Epithelial cell of proximal tubule (primary cell): ENCODE data around the gene ATF7. TPM values are rescaled to one million over a fixed set of nuclear protein-coding genes. Genes with fewer than 3 reads are reported as not detected.
A peak's percentile ranks its signal among the peaks of the same experiment; 100 is the strongest.
"Not testable (repeated sequence)": the region's sequence is repeated elsewhere in the genome, so short reads cannot be mapped to it uniquely, and the experiment has no call there.

Source experiments
- DNase-seq: peaks from one replicate; pipeline ENCODE4 v3.0.0-alpha.2; 2011; ENCODE audit warnings: low read depth
- H3K4me3 ChIP-seq: 2 replicates; pipeline ENCODE4 v1.5.1; 2011; ENCODE audit warnings: low read depth, mild to moderate bottlenecking, low read length
- total RNA-seq: library from RNA; depleted of rRNA; stranded (reverse); fragments of >200 nt; gene quantifications from 2 replicates; pipeline ENCODE4 v1.2.3, GENCODE V29; 2015
- TF ChIP-seq, protein P1 (sequence below): conservative IDR thresholded peaks from 2 replicates; pipeline ENCODE4 v1.5.1; 2012; ENCODE audit warnings: low read depth, mild to moderate bottlenecking, low read length

Gene ATF7
- total RNA-seq, 1 donor from 2014 or later, result 9.2 TPM

DNA sequence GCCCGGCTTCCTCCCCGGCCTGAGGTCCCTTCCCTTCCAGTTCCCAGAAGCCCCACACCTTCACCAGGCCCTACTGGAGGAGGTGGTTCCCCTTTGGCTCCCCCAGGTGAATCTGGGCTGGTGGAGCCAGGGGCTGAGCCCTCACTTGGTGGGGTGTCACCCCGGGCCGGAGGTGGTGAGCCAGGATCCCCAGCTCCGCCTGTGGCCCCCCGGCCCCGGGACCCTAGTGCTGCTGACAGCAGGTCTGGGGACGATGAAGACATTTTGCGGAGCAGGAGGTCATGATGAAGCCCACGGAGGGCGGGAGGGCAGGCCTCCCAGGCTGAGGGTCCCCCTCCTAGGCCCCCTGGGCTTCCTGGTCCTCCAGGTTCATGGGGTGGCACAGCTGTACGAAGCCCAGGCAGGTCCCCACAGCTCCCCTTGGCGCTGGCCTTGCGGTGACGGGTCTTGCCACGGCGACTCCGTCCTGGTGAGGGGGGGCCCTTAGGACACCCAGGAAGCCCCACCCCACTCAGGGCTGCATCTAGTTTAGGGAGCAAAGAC is 143.5 kb downstream of the ATF7 start:
- TF ChIP-seq, protein P1, sequence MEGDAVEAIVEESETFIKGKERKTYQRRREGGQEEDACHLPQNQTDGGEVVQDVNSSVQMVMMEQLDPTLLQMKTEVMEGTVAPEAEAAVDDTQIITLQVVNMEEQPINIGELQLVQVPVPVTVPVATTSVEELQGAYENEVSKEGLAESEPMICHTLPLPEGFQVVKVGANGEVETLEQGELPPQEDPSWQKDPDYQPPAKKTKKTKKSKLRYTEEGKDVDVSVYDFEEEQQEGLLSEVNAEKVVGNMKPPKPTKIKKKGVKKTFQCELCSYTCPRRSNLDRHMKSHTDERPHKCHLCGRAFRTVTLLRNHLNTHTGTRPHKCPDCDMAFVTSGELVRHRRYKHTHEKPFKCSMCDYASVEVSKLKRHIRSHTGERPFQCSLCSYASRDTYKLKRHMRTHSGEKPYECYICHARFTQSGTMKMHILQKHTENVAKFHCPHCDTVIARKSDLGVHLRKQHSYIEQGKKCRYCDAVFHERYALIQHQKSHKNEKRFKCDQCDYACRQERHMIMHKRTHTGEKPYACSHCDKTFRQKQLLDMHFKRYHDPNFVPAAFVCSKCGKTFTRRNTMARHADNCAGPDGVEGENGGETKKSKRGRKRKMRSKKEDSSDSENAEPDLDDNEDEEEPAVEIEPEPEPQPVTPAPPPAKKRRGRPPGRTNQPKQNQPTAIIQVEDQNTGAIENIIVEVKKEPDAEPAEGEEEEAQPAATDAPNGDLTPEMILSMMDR, result no peak
- H3K4me3 ChIP-seq, result no peak overlapping the region
- no peak for DNase-seq

DNA sequence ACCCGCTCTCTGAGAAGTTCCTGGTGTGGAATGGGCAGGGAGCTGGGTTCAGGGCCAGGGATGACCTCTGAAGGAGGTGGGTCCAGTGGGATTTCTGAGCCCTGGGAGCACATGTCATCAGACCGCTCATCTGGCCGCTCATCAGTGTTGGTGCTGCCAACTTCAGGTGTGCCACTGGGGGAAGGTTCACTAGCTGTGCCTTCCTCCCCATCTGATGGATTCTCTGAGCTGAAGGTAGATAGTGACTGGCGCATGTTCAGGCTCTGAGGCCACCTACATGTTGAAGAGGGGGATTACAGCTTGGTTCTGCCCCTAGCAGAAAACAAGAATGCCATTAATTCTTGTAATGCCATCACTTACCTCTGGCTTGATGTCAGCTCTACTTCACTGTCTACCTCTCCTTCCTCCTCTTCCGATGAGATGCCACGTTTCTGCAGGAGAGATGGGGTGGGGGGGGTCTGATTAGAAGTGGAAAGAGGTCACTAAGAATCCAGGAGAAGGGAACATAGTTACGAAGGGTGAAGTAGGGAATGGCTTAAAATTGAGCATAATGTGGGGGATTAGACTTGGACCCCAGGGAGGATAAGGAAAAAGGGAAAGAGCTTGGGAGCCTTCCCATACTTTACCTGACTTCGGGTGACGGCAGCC is 144.1 kb downstream of the ATF7 start:
- DNase-seq, result no peak
- no peak overlapping the region for H3K4me3 ChIP-seq
- TF ChIP-seq, protein P1, result peak; percentile 28

DNA sequence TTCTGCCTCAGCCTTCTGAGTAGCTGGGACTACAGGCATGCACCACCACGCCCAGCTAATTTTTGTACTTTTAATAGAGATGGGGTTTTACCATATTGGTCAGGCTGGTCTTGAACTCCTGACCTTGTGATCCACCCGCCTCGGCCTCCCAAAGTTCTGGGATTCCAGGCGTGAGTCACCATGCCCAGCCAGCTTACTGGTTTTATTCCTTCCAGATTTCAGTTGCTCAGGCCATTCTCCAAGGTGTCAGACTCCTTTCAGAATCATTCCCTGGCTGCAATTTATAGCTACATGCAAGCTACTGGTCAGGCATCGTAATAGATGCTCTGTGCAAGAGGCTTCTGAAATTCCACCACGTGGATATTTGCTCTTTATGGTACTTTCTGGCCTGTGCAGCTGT is 144.7 kb downstream of the ATF7 start:
- DNase-seq, result not testable (repeated sequence)

DNA sequence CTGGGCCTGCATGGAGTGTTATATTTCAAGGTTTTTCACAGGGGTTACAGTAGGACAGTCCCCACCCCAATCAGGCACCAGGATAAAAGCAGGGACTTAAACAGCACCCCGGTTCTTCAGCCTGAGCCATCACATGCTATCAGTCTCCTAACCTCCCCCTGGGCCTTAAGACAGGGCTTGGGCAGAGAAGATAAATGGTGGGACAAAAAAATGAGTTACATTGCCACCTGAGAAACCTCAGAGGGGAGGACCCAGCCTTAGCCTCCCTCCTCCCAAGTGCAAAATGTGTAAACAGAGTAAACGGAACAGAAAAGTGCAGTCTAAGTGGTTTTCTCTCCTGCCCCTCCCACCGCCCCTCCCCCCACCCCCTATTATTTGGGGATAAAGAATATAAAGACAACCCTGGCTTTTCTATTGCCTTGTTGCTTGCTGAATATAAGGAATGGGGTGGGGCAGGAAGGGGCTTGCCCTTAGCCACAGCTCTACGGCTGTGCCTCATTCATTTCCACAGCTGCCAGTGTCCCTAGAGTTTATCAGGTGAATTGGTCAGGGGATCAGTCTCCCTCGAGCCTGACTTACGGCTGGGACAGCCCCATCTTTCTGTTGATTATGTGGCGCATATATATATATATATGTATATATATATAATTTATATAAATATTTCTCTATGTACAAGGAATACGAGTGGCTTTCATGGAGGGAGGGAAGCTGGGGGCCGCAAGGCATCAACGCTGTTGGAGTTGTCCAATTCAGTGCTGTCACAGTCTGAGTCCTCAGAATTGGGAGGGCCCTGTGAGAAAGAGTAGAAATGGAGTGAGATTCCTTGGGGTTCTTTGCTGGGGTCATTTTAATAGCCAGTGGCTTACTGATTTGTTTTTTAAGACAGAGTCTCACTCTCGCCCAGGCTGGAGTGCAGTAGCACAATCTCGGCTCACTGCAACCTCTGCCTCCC is 145.4 kb downstream of the ATF7 start:
- TF ChIP-seq, protein P1, result no peak
- no peak overlapping the region for H3K4me3 ChIP-seq
- no peak for DNase-seq

More for the DNA sequence above, 144.7 kb downstream of the ATF7 start:
- not testable (repeated sequence) for H3K4me3 ChIP-seq

DNA sequence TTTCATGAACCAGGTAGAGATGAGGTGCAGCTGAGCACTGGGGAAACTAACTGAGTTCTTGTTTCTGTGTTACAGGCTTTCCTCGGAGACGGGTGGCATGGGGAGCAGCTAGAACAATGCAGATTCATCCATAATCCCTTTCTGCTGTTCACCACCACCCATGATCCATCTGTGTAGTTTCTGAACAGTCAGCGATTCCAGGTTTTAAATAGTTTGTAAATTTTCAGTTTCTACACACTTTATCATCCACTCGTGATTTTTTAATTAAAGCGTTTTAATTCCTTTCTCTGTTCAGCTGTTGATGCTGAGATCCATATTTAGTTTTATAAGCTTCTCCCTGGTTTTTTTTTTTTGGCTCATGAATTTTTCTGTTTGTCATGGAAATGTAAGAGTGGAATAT is 146.9 kb downstream of the ATF7 start:
- TF ChIP-seq, protein P1, result no peak
- H3K4me3 ChIP-seq, result no peak overlapping the region
- DNase-seq, result no peak

GRCh38 chr12:53478865-53479264 is 147.3 kb downstream of the ATF7 start:
- H3K4me3 ChIP-seq, result no peak overlapping the region
- TF ChIP-seq, protein P1, result no peak
- DNase-seq, result no peak

DNA sequence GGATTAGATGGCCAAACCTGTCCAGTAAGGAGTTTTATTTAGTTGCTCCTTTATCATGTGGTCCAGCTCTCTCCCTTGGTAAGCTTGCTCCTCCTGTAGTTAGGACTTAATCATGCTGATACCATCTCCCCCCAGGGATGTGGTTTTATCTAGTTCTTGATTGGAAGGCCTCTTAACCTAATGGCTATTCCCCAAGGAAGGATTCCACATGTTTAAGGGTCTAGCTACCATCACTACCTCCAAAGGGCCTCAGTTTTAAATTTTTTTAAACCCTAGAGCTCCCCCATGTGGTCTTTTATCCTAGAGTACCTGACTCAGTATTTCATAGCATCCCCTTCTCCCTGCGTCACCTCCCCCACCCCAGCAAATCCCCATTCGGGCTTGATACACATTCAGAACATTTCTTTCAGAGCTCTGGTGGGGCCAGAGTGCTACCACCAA is 149.4 kb downstream of the ATF7 start:
- H3K4me3 ChIP-seq, result no peak overlapping the region
- DNase-seq, result no peak
- TF ChIP-seq, protein P1, result peak; percentile 52
